Esophagus (tissue), 2 donors: ENCODE results near the gene HNRNPR. TPM values are rescaled to one million over a fixed set of nuclear protein-coding genes. Genes with fewer than 3 reads are reported as not detected.

Source experiments
- H3K27ac ChIP-seq, 2 donors: one replicate each; pipeline ENCODE4 v1.5.1; 2013; ENCODE audit warnings: low read depth in 2 of 2, mild to moderate bottlenecking in 2 of 2, inconsistent platforms in 1 of 2, low read length in 1 of 2, moderate library complexity in 1 of 2
- H3K27me3 ChIP-seq, 2 donors: one replicate each; pipeline ENCODE4 v1.6.1; 2013; ENCODE audit warnings: low read length in 2 of 2, control low read depth in 1 of 2, mild to moderate bottlenecking in 1 of 2; ENCODE audit not compliant: insufficient read depth in 2 of 2, control insufficient read depth in 1 of 2
- H3K36me3 ChIP-seq, 2 donors: one replicate each; pipeline ENCODE4 v1.6.1; 2013; ENCODE audit warnings: low read length in 1 of 2; ENCODE audit not compliant: control insufficient read depth in 2 of 2, insufficient read depth in 2 of 2
- H3K4me1 ChIP-seq, 2 donors: one replicate each; pipeline ENCODE4 v1.6.1; 2013; ENCODE audit warnings: low read length in 1 of 2; ENCODE audit not compliant: control insufficient read depth in 2 of 2, insufficient read depth in 2 of 2
- H3K4me3 ChIP-seq, 2 donors: one replicate each; pipeline ENCODE4 v1.5.1; 2013; ENCODE audit warnings: low read length in 2 of 2, mild to moderate bottlenecking in 2 of 2, low read depth in 1 of 2, moderate library complexity in 1 of 2
- H3K9me3 ChIP-seq, 2 donors: one replicate each; pipeline ENCODE4 v1.6.1; 2013; ENCODE audit warnings: mild to moderate bottlenecking in 2 of 2, low read depth in 1 of 2, low read length in 1 of 2, moderate library complexity in 1 of 2; ENCODE audit not compliant: control insufficient read depth in 2 of 2, insufficient read depth in 1 of 2
- WGBS, 2 donors: extraction: QIAGEN DNeasy Blood & Tissue Kit; methylation state at CpG; one replicate each; pipeline ENCODE4 v1.1.7; 2013; 5-methylcytosine and 5-hydroxymethylcytosine counted together
- polyA plus RNA-seq, 2 donors: library from polyadenylated mRNA; stranded (reverse); fragments of 200-250 nt; gene quantifications; one replicate each; pipeline ENCODE4 v1.2.3, GENCODE V29; 2013
- donor health status: healthy with polysubstance abuse.
- donor health status: Bipolar disorder and iron deficiency.

HNRNPR gene
- polyA plus RNA-seq, 2 donors, result 46.5 to 62.3 TPM

DNA sequence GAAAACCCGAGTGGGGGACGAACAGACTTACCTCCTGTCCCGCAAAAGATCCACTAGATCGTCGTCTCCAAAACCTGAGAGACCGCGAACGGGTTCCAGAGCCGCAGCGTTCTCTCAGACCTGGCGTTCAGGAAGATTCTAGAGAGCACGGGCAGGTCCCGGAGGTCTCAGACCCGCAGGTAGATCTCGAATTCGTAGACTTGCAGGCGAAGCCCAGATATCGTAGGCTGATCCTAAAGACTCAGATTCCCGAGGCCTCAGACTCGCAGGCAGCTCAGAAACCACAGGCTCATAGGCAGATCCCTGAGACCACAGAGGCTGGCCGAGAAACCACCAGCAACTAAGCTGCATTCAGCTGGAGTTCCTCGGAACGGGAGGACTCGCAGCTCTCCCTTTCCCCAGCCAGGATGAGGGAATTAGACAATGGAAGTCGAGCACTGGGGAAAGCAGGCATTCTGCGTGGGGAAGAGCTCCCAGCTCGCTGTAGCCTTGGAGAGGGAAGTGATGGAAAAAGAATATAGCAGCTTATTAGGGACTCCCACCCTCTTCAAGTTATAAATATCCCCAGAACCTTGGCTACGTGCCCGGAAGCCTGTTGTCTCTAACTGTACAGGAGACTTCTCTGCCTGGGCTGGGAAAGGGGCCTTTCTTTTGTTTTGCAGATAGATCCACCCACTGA is 25.4 kb upstream of the HNRNPR start, which contains the start of gene ZNF436:
Gene ZNF436 (minus strand): TSS at position 502 of the 679 bp plus-strand sequence. CDS start 1,831 bp downstream, outside the sequence.
- Histone ChIP-seq H3K27ac (peak within 1 kb of the TSS; percentile 93 to 99), H3K4me3 (peak within 1 kb of the TSS; percentile 84 to 95), H3K9me3 (peaks cover 0 to 1% of the 10 kb centered on the region in 2 donors), H3K27me3 (no peaks in the 10 kb centered on the region), H3K4me1 (peaks cover 7 to 14% of the 10 kb centered on the region in 2 donors), H3K36me3 (no peaks in the 10 kb centered on the region)
- WGBS, 2 donors, result 1% methylated on average over 29 of the region's 29 CpGs

DNA sequence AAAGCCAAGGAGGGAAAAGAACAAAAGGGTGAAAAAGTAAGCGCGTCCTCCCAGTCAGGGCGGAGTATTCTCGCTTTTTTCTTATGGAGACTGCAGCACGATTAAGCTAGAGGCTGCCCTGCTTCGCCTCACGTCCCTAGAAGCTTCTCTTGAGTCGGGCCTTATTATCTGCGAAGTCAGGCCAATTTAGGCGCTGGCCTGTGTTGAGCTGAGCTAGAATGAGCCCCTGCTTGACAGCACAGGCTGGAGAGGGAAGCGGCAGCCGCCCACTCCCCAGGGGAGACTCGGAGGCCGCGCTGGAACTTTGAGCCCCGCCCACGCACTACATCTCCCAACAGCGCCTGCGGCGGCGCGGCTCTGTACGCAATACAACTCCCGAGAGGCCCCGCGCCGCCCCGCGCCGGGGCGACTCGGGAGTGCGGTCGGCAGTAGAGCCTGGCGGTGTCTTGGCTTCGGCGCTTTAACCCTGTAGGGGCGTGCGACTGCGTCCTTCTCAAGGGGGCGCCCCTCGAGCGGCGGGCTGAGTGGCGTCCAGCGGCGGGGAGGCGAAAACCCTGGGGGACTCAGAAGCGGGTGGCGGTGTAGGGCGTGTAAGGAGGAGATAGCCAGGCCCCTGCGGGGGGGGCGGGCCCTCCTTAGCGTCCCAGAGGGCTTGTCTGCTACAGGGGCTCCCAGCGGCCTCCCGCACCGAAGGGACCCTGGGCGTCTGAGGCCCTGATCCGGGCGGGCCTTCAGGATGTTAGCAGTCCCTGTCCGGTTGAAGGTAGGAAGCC is 24.7 kb upstream of the HNRNPR start:
- Histone ChIP-seq H3K9me3 (peaks cover 0 to 2% of the 10 kb centered on the region in 2 donors), H3K4me3 (peak overlapping the region; percentile 84 to 95), H3K27me3 (no peaks in the 10 kb centered on the region), H3K27ac (peak overlapping the region; percentile 93 to 99), H3K36me3 (peaks cover 0 to under 1% of the 10 kb centered on the region in 2 donors), H3K4me1 (peaks cover 7 to 14% of the 10 kb centered on the region in 2 donors)
- 1% methylated on average over 61 of the region's 61 CpGs for WGBS, 2 donors

DNA sequence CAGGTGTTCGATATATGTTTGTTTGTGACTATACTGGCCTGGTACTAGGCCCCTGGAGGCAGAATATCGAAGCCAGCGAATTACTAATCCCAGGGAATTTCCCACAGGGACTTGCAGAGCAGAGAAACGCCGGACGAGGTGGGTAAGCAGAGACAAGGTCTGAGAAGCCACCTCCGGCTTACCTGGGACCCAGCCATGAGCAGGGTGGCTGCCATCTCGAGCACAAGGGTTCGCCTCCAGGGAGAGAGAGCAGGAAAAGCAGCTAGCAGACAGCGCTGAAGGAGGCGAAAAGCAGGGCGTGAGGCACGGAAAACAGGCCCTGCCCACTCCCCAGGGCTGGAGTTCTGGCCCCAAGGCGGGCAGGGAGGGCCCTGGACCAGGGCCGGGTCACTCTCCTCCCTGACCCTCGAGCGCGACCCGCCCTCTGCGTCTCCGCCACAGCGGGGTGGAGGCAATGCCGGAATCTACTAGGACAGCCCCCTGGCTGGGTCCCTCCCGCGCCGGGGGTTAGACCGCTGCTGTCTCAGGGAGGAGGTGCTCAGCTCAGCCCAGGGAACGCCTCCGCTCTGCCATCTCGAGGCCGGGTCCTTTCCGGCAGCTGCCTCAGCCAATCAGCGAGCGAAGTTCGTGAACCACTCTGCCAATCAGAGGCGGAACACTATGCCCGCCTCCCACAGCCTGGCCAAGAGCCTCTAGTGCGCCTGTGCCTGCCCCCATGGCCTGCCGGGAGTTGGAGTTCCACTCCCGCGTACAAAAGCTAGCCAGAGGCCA is 23.9 kb upstream of the HNRNPR start:
- H3K4me3 ChIP-seq, result peak overlapping the region; percentile 84 to 95
- peaks cover 7 to 14% of the 10 kb centered on the region in 2 donors for H3K4me1 ChIP-seq
- 1 to 2% methylated on average over 35 to 41 of the region's 41 CpGs for WGBS, 2 donors
- H3K9me3 ChIP-seq, result peaks cover 0 to 5% of the 10 kb centered on the region in 2 donors
- no peaks in the 10 kb centered on the region for H3K27me3 ChIP-seq
- peak overlapping the region; percentile 93 to 99 for H3K27ac ChIP-seq
- peaks cover 4% of the 10 kb centered on the region in 2 donors for H3K36me3 ChIP-seq

DNA sequence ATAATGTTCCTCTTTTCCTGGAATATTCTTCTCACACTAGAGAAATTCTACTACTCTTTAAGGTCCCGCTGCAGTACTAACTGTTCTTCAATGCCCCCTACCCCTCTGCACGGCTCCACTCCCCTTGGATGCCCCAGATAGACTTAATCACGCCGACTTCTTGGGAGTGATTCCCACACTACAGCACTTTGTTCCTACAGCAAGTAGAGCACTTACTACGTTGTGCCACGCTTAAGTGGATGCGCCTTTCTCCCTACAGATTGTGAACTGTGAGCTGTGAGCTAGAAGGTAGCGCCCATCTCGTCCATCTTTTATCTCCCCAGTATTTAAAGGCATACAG is 23.3 kb upstream of the HNRNPR start:
- peak overlapping the region; percentile 69 to 95 for H3K4me3 ChIP-seq
- H3K9me3 ChIP-seq, result peaks cover 0 to 11% of the 10 kb centered on the region in 2 donors
- H3K27ac ChIP-seq, result peak overlapping the region; percentile 85 to 99
- peaks cover 10% of the 10 kb centered on the region in 2 donors for H3K36me3 ChIP-seq
- peaks cover 7 to 14% of the 10 kb centered on the region in 2 donors for H3K4me1 ChIP-seq
- H3K27me3 ChIP-seq, result no peaks in the 10 kb centered on the region
- 32 to 37% methylated on average over 9 of the region's 9 CpGs for WGBS, 2 donors

DNA sequence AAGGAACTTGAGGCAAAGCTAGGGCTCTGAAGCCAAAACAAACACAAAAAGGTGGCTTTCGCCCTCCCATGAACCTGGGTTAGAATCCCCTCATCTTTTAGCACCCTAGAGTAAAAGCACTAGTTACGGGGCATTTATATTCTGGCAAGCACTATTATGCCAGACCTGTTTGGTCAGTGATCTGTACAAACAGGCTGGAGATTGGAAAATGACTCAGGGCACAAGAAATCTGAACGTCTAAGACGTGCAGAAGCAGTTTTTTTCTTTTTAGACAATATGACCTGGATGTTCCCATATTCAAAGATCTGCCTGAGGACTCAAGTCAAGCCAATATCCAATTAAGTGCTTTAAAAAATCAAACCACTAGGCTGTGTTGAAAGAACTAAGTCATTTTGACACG is 22.5 kb upstream of the HNRNPR start:
- Histone ChIP-seq H3K36me3 (peaks cover 16% of the 10 kb centered on the region in 2 donors), H3K4me3 (peak overlapping the region in 1 of 2 donors; percentile 95), H3K9me3 (peaks cover 4 to 17% of the 10 kb centered on the region in 2 donors), H3K27me3 (no peaks in the 10 kb centered on the region), H3K27ac (peak overlapping the region; percentile 85 to 86), H3K4me1 (peaks cover 7 to 8% of the 10 kb centered on the region in 2 donors)
- WGBS, 2 donors, result 46 to 51% methylated on average over 5 of the region's 5 CpGs

DNA sequence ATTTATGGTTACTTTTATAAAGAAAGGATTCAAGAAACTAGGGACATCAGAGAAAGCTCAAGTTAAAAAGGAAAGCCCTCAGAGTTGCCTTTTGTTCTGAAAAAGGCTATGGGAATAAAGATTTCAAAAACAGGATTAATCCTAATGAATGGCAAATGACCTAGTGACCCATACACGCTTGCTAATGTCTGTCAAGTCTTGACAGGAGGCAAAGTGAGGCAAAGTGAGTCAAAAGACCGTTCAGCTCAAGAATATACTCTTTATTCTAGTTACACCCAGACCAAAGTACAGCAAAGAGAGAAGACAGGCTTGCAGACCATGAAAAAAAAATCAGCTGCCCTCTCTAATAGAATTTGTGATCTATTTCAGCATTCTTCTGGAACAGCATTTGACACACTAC is 22.1 kb upstream of the HNRNPR start:
- no peaks in the 10 kb centered on the region for H3K27me3 ChIP-seq
- peaks cover 5 to 6% of the 10 kb centered on the region in 2 donors for H3K4me1 ChIP-seq
- peak overlapping the region; percentile 64 to 72 for H3K27ac ChIP-seq
- H3K9me3 ChIP-seq, result peaks cover 4 to 20% of the 10 kb centered on the region in 2 donors
- peak overlapping the region in 1 of 2 donors; percentile 95 for H3K4me3 ChIP-seq
- WGBS, 2 donors, result 52 to 54% methylated on average over 2 of the region's 2 CpGs
- peaks cover 20 to 21% of the 10 kb centered on the region in 2 donors for H3K36me3 ChIP-seq

DNA sequence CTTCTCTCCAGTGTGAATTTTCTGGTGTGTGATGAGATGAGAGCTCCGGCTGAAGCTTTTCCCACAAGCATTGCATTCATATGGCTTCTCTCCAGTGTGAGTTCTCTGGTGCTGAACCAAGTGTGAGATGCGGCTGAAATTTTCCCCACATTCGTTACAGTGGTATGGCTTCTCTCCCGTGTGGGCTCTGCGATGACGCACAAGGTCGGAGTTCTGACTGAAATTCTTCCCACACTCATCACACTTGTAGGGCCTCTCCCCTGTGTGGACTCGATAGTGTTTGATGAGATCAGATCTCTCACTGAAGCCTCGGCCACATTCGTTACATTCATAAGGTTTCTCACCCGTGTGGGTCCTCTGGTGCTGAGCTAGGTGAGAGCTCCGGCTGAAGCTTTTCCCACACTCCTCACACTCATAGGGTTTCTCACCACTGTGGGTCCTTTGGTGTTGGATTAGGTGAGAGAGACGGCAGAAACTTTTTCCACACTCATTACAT is 18.2 kb upstream of the HNRNPR start:
- H3K27ac ChIP-seq, result no peak overlapping the region
- H3K9me3 ChIP-seq, result peaks cover 4 to 24% of the 10 kb centered on the region in 2 donors
- peak overlapping the region in 1 of 2 donors; percentile 7 for H3K4me3 ChIP-seq
- no peaks in the 10 kb centered on the region for H3K4me1 ChIP-seq
- peaks cover 21 to 25% of the 10 kb centered on the region in 2 donors for H3K36me3 ChIP-seq
- WGBS, 2 donors, result 98 to 99% methylated on average over 13 of the region's 13 CpGs
- no peaks in the 10 kb centered on the region for H3K27me3 ChIP-seq

- H3K4me1 ChIP-seq, result no peaks in the 10 kb centered on the region
- peaks cover 4 to 19% of the 10 kb centered on the region in 2 donors for H3K9me3 ChIP-seq
- H3K27ac ChIP-seq, result no peak overlapping the region
- H3K4me3 ChIP-seq, result no peak overlapping the region
- WGBS, 2 donors, result 86 to 90% methylated on average over 3 of the region's 3 CpGs
- no peaks in the 10 kb centered on the region for H3K27me3 ChIP-seq
- H3K36me3 ChIP-seq, result peaks cover 20 to 22% of the 10 kb centered on the region in 2 donors
Observed at GRCh38 chr1:23358310-23358875, 14.3 kb upstream of the HNRNPR start.
